HCT116 (cell line): Measurements from ENCODE around the gene HNRNPUL2. TPM values are rescaled to one million over a fixed set of nuclear protein-coding genes. Genes with fewer than 3 reads are reported as not detected.

Experiments
- ATAC-seq: fragments of 200-7000 bp; cut with Tn5 transposase; 2 replicates; pipeline ENCODE4 v1.9.1; 2020; ENCODE audit warnings: mild to moderate bottlenecking, moderate library complexity
- BruUV-seq: library from RNA; stranded (reverse); fragments of 400-500 nt; replicated peaks from 2 replicates; lab custom pipeline; 2021; lab: Mats Ljungman, UMichigan
- CTCF ChIA-PET: fragments of 300-600 bp; sonication (Branson Sonifier 250); formaldehyde crosslinking; loops from one replicate; lab custom pipeline; 2021; ENCODE audit warnings: antibody characterized with exemption; lab: Charles Lee
- POLR2A ChIA-PET: fragments of 300-600, 350-600 bp; sonication (Branson Sonifier 250); formaldehyde crosslinking; loops from one replicate; lab custom pipeline; 2021; ENCODE audit warnings: antibody characterized with exemption; lab: Charles Lee
- RAD21 ChIA-PET, 2 experiments: fragments of 300-600 bp; sonication (Branson Sonifier 250); formaldehyde crosslinking; loops; one replicate each; lab custom pipeline; 2023; ENCODE audit warnings: low total read pairs in 2 of 2; ENCODE audit not compliant: uncharacterized antibody in 2 of 2, unreplicated experiment in 2 of 2, low non-redundant PET in 1 of 2; lab: Charles Lee
- DNase-seq: peaks from one replicate; pipeline ENCODE4 v3.0.0-alpha.2; 2010; ENCODE audit warnings: low read depth, low spot score
- H2AFZ ChIP-seq: fragments of 200-600 bp; shearing (Covaris generic), sonication (generic); 2 replicates; pipeline ENCODE4 v1.6.1; 2017; ENCODE audit warnings: low read depth, mixed run types, mixed read lengths, antibody characterized with exemption, low read length; ENCODE audit not compliant: poor library complexity, severe bottlenecking
- H3K27ac ChIP-seq: 2 replicates; pipeline ENCODE4 v1.5.1; 2012; ENCODE audit warnings: low read depth, low read length
- H3K27me3 ChIP-seq: fragments of 200-600 bp; sonication (generic); 2 replicates; pipeline ENCODE4 v1.6.1; 2016; ENCODE audit warnings: mixed run types, low read length, mixed read lengths; ENCODE audit not compliant: insufficient read depth
- H3K36me3 ChIP-seq, 2 experiments: fragments of 200-500 bp in 1 of 2; fragments of 200-600 bp in 1 of 2; sonication (Bioruptor generic) in 1 of 2; sonication (generic) in 1 of 2; 2 replicates each; pipeline versions ENCODE4 v1.5.1 to v1.6.1; 2014 to 2016; ENCODE audit warnings: low read length in 2 of 2, inconsistent platforms in 1 of 2, mixed read lengths in 1 of 2, mixed run types in 1 of 2; ENCODE audit not compliant: insufficient read depth in 2 of 2, control insufficient read depth in 1 of 2
- H3K4me1 ChIP-seq, 2 experiments: fragments of 200-600 bp in 1 of 2; sonication (generic) in 1 of 2; 2 replicates each; pipeline versions ENCODE4 v1.5.1 to v1.6.1; 2012 to 2017; ENCODE audit warnings: low read length in 2 of 2, inconsistent platforms in 1 of 2, mild to moderate bottlenecking in 1 of 2, mixed read lengths in 1 of 2, mixed run types in 1 of 2, moderate library complexity in 1 of 2; ENCODE audit not compliant: insufficient read depth in 2 of 2, control insufficient read depth in 1 of 2
- H3K4me2 ChIP-seq: fragments of 200-600 bp; sonication (generic); 2 replicates; pipeline ENCODE4 v1.6.1; 2017; ENCODE audit warnings: mixed run types, low read length, mixed read lengths
- H3K4me3 ChIP-seq, 2 experiments: fragments of 200-600 bp in 1 of 2; sonication (generic) in 1 of 2; replicated peaks in 1 of 2; 2 replicates each; pipeline ENCODE4 v1.5.1; 2011 to 2016; ENCODE audit warnings: low read length in 2 of 2, control low read depth in 1 of 2, low read depth in 1 of 2, mild to moderate bottlenecking in 1 of 2, mixed read lengths in 1 of 2, mixed run types in 1 of 2
- H3K79me2 ChIP-seq: fragments of 200-600 bp; sonication (generic); 2 replicates; pipeline ENCODE4 v1.6.1; 2017; ENCODE audit warnings: mild to moderate bottlenecking, mixed run types, low read length, moderate library complexity, mixed read lengths; ENCODE audit not compliant: insufficient read depth
- H3K9ac ChIP-seq: fragments of 200-600 bp; sonication (generic); 2 replicates; pipeline ENCODE4 v1.6.1; 2016; ENCODE audit warnings: low read length, mixed read lengths
- H3K9me2 ChIP-seq: fragments of 200-600 bp; sonication (generic), shearing (Covaris generic); 2 replicates; pipeline ENCODE4 v1.6.1; 2017; ENCODE audit warnings: mixed run types, mild to moderate bottlenecking, moderate library complexity; ENCODE audit not compliant: insufficient read depth
- H3K9me3 ChIP-seq, 2 experiments: fragments of 200-500 bp in 1 of 2; fragments of 200-600 bp in 1 of 2; sonication (Bioruptor generic) in 1 of 2; sonication (generic) in 1 of 2; 2 replicates each; pipeline ENCODE4 v1.6.1; 2014 to 2017; ENCODE audit warnings: low read length in 2 of 2, mixed read lengths in 2 of 2, inconsistent platforms in 1 of 2, low read depth in 1 of 2, mild to moderate bottlenecking in 1 of 2, mixed run types in 1 of 2, moderate library complexity in 1 of 2; ENCODE audit not compliant: control insufficient read depth in 1 of 2, insufficient read depth in 1 of 2
- H4K20me1 ChIP-seq: fragments of 200-600 bp; sonication (generic), shearing (Covaris generic); 2 replicates; pipeline ENCODE4 v1.6.1; 2017; ENCODE audit warnings: mixed run types, mild to moderate bottlenecking, moderate library complexity; ENCODE audit not compliant: insufficient read depth
- ATF3 ChIP-seq: IDR thresholded peaks from 2 replicates; pipeline ENCODE4 v1.6.1; 2012
- CBX3 ChIP-seq: IDR thresholded peaks from 2 replicates; pipeline ENCODE4 v1.6.1; 2012; ENCODE audit warnings: low read depth
- CEBPB ChIP-seq: IDR thresholded peaks from 2 replicates; pipeline ENCODE4 v1.6.1; 2012; ENCODE audit warnings: low read depth
- EGR1 ChIP-seq: IDR thresholded peaks from 2 replicates; pipeline ENCODE4 v1.6.1; 2012; ENCODE audit warnings: low read depth
- EZH2 ChIP-seq: fragments of 200-600 bp; sonication (generic); IDR thresholded peaks from 2 replicates; pipeline ENCODE4 v1.6.1; 2017; ENCODE audit warnings: antibody characterized with exemption, mixed run types
- EZH2phosphoT487 ChIP-seq: fragments of 200-600 bp; IDR thresholded peaks from 2 replicates; pipeline ENCODE4 v1.6.1; 2018; ENCODE audit warnings: antibody characterized with exemption, borderline replicate concordance
- FOSL1 ChIP-seq: IDR thresholded peaks from 2 replicates; pipeline ENCODE4 v1.6.1; 2012; ENCODE audit warnings: low read depth
- JUND ChIP-seq: IDR thresholded peaks from 2 replicates; pipeline ENCODE4 v1.6.1; 2012
- POLR2A ChIP-seq: IDR thresholded peaks from 2 replicates; pipeline ENCODE4 v1.7.0; 2011; ENCODE audit warnings: borderline replicate concordance; ENCODE audit not compliant: insufficient read depth, insufficient read length; ENCODE audit errors: extremely low read depth
- RAD21 ChIP-seq: IDR thresholded peaks from 2 replicates; pipeline ENCODE4 v1.6.1; 2012; ENCODE audit warnings: low read depth, mild to moderate bottlenecking
- SIN3A ChIP-seq: IDR thresholded peaks from 2 replicates; pipeline ENCODE4 v1.6.1; 2012; ENCODE audit warnings: low read depth
- SP1 ChIP-seq: IDR thresholded peaks from 2 replicates; pipeline ENCODE4 v1.6.1; 2012; ENCODE audit warnings: low read depth
- SRF ChIP-seq: IDR thresholded peaks from 2 replicates; pipeline ENCODE4 v1.6.1; 2012; ENCODE audit warnings: low read depth
- TCF7L2 ChIP-seq: IDR thresholded peaks from 2 replicates; pipeline ENCODE4 v1.7.0; 2011; ENCODE audit warnings: borderline replicate concordance, inconsistent platforms; ENCODE audit not compliant: insufficient read depth, insufficient read length; ENCODE audit errors: extremely low read depth
- YY1 ChIP-seq: IDR thresholded peaks from 2 replicates; pipeline ENCODE4 v1.6.1; 2011; ENCODE audit warnings: low read length, low read depth, moderate library complexity, mild to moderate bottlenecking; ENCODE audit not compliant: insufficient replicate concordance; ENCODE audit errors: extremely low read depth
- ZFX ChIP-seq: fragments of 450-650 bp; IDR thresholded peaks from 2 replicates; pipeline ENCODE4 v1.6.1; 2017
- ZNF274 ChIP-seq: fragments of 200-500 bp; sonication (Bioruptor generic); IDR thresholded peaks from 2 replicates; pipeline ENCODE4 v1.6.1; 2014; ENCODE audit warnings: mild to moderate bottlenecking, low read depth, low read length, inconsistent platforms
- intact Hi-C: fragments of 100-400 bp; cut with micrococcal nuclease; formaldehyde crosslinking; loops from 2 replicates; pipeline ENCODE4 v1.10.0; 2022
- total RNA-seq: library from RNA; stranded (reverse); gene quantifications from one replicate; pipeline ENCODE4 v1.2.1, GENCODE V29; 2021; ENCODE audit not compliant: unreplicated experiment
- TF ChIP-seq, protein P1 (sequence below): IDR thresholded peaks from 2 replicates; pipeline ENCODE4 v1.6.1; 2012
- TF ChIP-seq, protein P2 (sequence below), 3 experiments: fragments of 200-600 bp in 1 of 3; sonication (generic) in 1 of 3; IDR thresholded peaks in 2 of 3; conservative IDR thresholded peaks in 1 of 3; 2 replicates each; pipeline ENCODE4 v1.5.1; 2012 to 2017; ENCODE audit warnings: low read depth in 2 of 3, low read length in 2 of 3, antibody characterized with exemption in 1 of 3, borderline replicate concordance in 1 of 3, control low read depth in 1 of 3, mild to moderate bottlenecking in 1 of 3, mixed read lengths in 1 of 3, mixed run types in 1 of 3, moderate library complexity in 1 of 3; ENCODE audit not compliant: insufficient read depth in 1 of 3

HNRNPUL2 gene
- total RNA-seq, 1 experiment from 2014 or later: 45.8 TPM

- H3K27ac ChIP-seq: peak overlapping the region; percentile 98
- ChIA-PET CTCF (no interaction called here), RAD21 (no interaction called here), POLR2A (interaction anchor here (1.3 to 4.3 kb wide), 3 partner anchors 8 to 168 kb away, joined by 4 to 21 read pairs (median 21); partner anchors contain the start of genes C11orf98, CSKMT and HNRNPUL2)
- H3K9ac ChIP-seq: peak overlapping the region; percentile 100
- peaks cover 6 to 11% of the 10 kb centered on the region in 2 experiments; a peak in 3 of 4 replicates for H3K36me3 ChIP-seq
- H3K4me3 ChIP-seq: peak overlapping the region; percentile 96 to 97
- peaks cover 79% of the 10 kb centered on the region for H3K79me2 ChIP-seq
- peak overlapping the region; percentile 95 for H3K4me2 ChIP-seq
- no peaks in the 10 kb centered on the region for H3K27me3 ChIP-seq
- intact Hi-C loops: loop anchor here (5.0 to 10.0 kb wide), 3 partner anchors 81 to 114 kb away; partner anchors contain the start of genes POLR2G, TMEM179B and TUT1
- no TSS peak for BruUV-seq
- peaks cover 31 to 58% of the 10 kb centered on the region in 2 experiments for H3K4me1 ChIP-seq
- TF ChIP-seq ZFX (no peak), EGR1 (no peak), CBX3 (no peak), RAD21 (no peak), SIN3A (no peak), ATF3 (no peak), EZH2 (no peak), FOSL1 (no peak), CEBPB (no peak), ZNF274 (no peak), SP1 (no peak), SRF (no peak), EZH2phosphoT487 (no peak), JUND (no peak), YY1 (no peak), TCF7L2 (no peak), POLR2A (no peak)
- TF ChIP-seq, protein P1, sequence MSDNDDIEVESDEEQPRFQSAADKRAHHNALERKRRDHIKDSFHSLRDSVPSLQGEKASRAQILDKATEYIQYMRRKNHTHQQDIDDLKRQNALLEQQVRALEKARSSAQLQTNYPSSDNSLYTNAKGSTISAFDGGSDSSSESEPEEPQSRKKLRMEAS: no peak
- TF ChIP-seq, protein P2, sequence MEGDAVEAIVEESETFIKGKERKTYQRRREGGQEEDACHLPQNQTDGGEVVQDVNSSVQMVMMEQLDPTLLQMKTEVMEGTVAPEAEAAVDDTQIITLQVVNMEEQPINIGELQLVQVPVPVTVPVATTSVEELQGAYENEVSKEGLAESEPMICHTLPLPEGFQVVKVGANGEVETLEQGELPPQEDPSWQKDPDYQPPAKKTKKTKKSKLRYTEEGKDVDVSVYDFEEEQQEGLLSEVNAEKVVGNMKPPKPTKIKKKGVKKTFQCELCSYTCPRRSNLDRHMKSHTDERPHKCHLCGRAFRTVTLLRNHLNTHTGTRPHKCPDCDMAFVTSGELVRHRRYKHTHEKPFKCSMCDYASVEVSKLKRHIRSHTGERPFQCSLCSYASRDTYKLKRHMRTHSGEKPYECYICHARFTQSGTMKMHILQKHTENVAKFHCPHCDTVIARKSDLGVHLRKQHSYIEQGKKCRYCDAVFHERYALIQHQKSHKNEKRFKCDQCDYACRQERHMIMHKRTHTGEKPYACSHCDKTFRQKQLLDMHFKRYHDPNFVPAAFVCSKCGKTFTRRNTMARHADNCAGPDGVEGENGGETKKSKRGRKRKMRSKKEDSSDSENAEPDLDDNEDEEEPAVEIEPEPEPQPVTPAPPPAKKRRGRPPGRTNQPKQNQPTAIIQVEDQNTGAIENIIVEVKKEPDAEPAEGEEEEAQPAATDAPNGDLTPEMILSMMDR (IDR thresholded peaks at IDR 0.05 in 2 of 3, conservative IDR thresholded peaks at IDR 0.05 in 1 of 3; ENCODE audit: borderline replicate concordance in 1 of 3, insufficient read depth in 1 of 3, low read depth in 2 of 3, low read length in 2 of 3): no peak
- ATAC-seq (no peak), DNase-seq (no peak)
- no peak overlapping the region for H2AFZ ChIP-seq
- no peaks in the 10 kb centered on the region for H3K9me3 ChIP-seq
- no peaks in the 10 kb centered on the region for H4K20me1 ChIP-seq
- no peaks in the 10 kb centered on the region for H3K9me2 ChIP-seq
Measured at GRCh38 chr11:62673196-62673525, 54.1 kb downstream of the HNRNPUL2 start.
